Measurements from ENCODE around the gene MTERF4.

- TF ChIP-seq GATA2 (IDR thresholded peaks at IDR 0.05; ENCODE audit: low read depth, low read length) (no peak), GATA3 (IDR thresholded peaks at IDR 0.05; ENCODE audit: low read depth, low read length) (no peak)
Measured at GRCh38 chr2:241150660-241151530, 48.8 kb upstream of the MTERF4 start.
